Measurements from ENCODE around the gene INO80B.

- TF ChIP-seq CHCHD3 (CRISPR knock-in tag; IDR thresholded peaks at IDR 0.05) (no peak), SOX6 (IDR thresholded peaks at IDR 0.05) (no peak), SMC3 (conservative IDR thresholded peaks at IDR 0.05; ENCODE audit: insufficient read depth, low read depth, low read length) (no peak), ZBTB49 (CRISPR knock-in tag; IDR thresholded peaks at IDR 0.05; ENCODE audit: borderline replicate concordance) (no peak), NFYB (IDR thresholded peaks at IDR 0.05; ENCODE audit: extremely low read depth, insufficient read length) (no peak), ZNF274 (IDR thresholded peaks at IDR 0.05; ENCODE audit: borderline replicate concordance, low read depth, low read length) (no peak), HDAC1 (IDR thresholded peaks at IDR 0.05) (no peak), ZHX1 (conservative IDR thresholded peaks at IDR 0.05; ENCODE audit: low read length) (no peak), SRF (CRISPR knock-in tag; IDR thresholded peaks at IDR 0.05) (no peak), ZNF121 (CRISPR knock-in tag; conservative IDR thresholded peaks at IDR 0.05) (no peak)
These were observed 31.4 kb upstream of the INO80B start for GRCh38 chr2:74423231-74424095.

Data from K562 (cell line).